Medulla oblongata (tissue), 1 donor: Measurements from ENCODE around the gene SLC38A10.

Experiments
- DNase-seq: peaks from one replicate; pipeline ENCODE4 v3.0.0-alpha.2; 2015; ENCODE audit errors: extremely low spot score

SLC38A10 gene

GRCh38 chr17:81331527-81332043 lies 36.5 kb upstream of the SLC38A10 start:
- no peak for DNase-seq

- no peak for DNase-seq
Observed at GRCh38 chr17:81330884-81331245, 35.8 kb upstream of the SLC38A10 start.

GRCh38 chr17:81329927-81330883 lies 35.1 kb upstream of the SLC38A10 start:
- no peak for DNase-seq

- DNase-seq, result no peak
Observed at GRCh38 chr17:81328978-81329926, 34.1 kb upstream of the SLC38A10 start.

- no peak for DNase-seq
Observed at GRCh38 chr17:81328489-81328888, 33.4 kb upstream of the SLC38A10 start.

GRCh38 chr17:81325714-81326358 lies 30.7 kb upstream of the SLC38A10 start:
- DNase-seq, result no peak

GRCh38 chr17:81324851-81325713 lies 30.0 kb upstream of the SLC38A10 start:
- no peak for DNase-seq

GRCh38 chr17:81324177-81324850 lies 29.2 kb upstream of the SLC38A10 start:
- DNase-seq, result no peak

- no peak for DNase-seq
Observed at GRCh38 chr17:81323411-81323868, 28.3 kb upstream of the SLC38A10 start.

- no peak for DNase-seq
Observed at GRCh38 chr17:81323083-81323369, 27.9 kb upstream of the SLC38A10 start.

GRCh38 chr17:81322271-81323082 lies 27.4 kb upstream of the SLC38A10 start:
- no peak for DNase-seq

- no peak for DNase-seq
Observed at GRCh38 chr17:81317961-81318605, 23.0 kb upstream of the SLC38A10 start.

GRCh38 chr17:81317530-81317821 lies 22.4 kb upstream of the SLC38A10 start:
- DNase-seq, result no peak

- DNase-seq, result no peak
Observed at GRCh38 chr17:81315885-81316391, 20.8 kb upstream of the SLC38A10 start.

GRCh38 chr17:81315129-81315884 lies 20.2 kb upstream of the SLC38A10 start:
- peak; percentile 77 for DNase-seq

GRCh38 chr17:81314398-81315081 lies 19.4 kb upstream of the SLC38A10 start:
- DNase-seq, result no peak

- DNase-seq, result no peak
Observed at GRCh38 chr17:81313776-81314397, 18.8 kb upstream of the SLC38A10 start.
